Measurements from ENCODE around the gene ASPHD2. TPM values are rescaled to one million over a fixed set of nuclear protein-coding genes. Genes with fewer than 3 reads are reported as not detected.

The ASPHD2 gene
- total and polyA plus RNA-seq, 2 of the 13 experiments (the other 11 are each of a cell fraction or from before 2014, with no cell fraction given), result 0.04 TPM

DNA sequence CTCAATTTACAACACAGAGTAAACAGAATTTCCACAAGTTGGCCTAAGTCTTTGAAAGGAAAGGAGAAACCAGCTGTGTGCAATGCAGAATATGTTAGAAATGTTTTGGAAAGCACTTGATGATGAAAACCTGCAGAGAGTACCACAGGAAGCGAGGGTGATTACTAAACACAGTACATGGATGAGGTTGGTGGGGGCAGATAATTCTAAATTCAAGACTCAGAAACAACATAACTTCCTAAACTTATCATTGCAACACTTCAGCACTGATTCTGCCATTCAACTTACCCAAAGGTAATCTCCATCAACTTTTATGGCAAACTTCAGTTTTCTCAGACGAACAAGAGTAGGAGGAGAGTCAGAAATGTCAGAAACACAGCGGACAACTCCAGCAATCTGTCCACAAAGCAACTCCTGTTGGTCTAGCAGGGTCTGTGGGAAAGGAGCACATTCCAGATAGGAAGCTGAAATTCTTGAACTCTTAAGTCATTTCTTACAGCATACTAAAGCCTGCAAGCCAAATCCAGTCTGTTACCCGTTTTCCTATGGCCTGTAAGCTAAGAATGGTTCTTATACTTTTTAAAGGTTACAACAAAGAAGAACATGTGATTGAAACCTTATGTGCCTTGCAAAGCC, 47.8 kb downstream of the ASPHD2 start:
- 88% methylated on average over 4 of the region's 4 CpGs for WGBS (ENCODE audit: low lambda C conversion rate)
- no peaks in the 10 kb centered on the region for H4K20me1 ChIP-seq (ENCODE audit: insufficient read depth, low read length)
- peak overlapping the region; percentile 8 for H3K27ac ChIP-seq (ENCODE audit: extremely low read length, insufficient read depth, low read length)
- H3K4me1 ChIP-seq (ENCODE audit: insufficient read depth, low read length), result peaks cover 51% of the 10 kb centered on the region
- H3K79me2 ChIP-seq (ENCODE audit: insufficient read depth, low read length), result peaks cover 65% of the 10 kb centered on the region
- peak; percentile 4 for FAIRE-seq
- peak; percentile 32 for DNase-seq (ENCODE audit: low spot score)
- no peak for ATAC-seq
- peaks cover 1 to 45% of the 10 kb centered on the region in 2 experiments; a peak in 4 of 5 replicates for H3K36me3 ChIP-seq (replicated peaks in 1 of 2; ENCODE audit: control insufficient read depth in 1 of 2, insufficient read depth in 2 of 2, low read length in 2 of 2)
- intact Hi-C loops (cut with micrococcal nuclease; ENCODE audit: unreplicated experiment), result loop anchor here (5.0 kb wide), 1 partner anchor 35 kb away; the partner anchor contains the start of gene TFIP11
- H3K9ac ChIP-seq (ENCODE audit: insufficient read depth, low read depth, low read length), result no peak overlapping the region; the same call in 1 of the 2 replicates
- H3K4me3 ChIP-seq (replicated peaks in 1 of 3; ENCODE audit: insufficient read depth in 1 of 3, low read depth in 2 of 3, low read length in 3 of 3), result no peak overlapping the region; a peak in 1 of 6 replicates
- POLR2A ChIA-PET, result no interaction called here
- BruUV-seq (replicated peaks), result no TSS peak
- in situ Hi-C loops (cut with HindIII; ENCODE audit: extremely low pct_ligation_motif_present, low pct_unique_long_range_greater_than_20kb), result no loop called here
- no peaks in the 10 kb centered on the region for H3K27me3 ChIP-seq (ENCODE audit: control insufficient read depth in 1 of 2, insufficient read depth in 2 of 2, low read length in 2 of 2)
- H3K9me3 ChIP-seq (ENCODE audit: low read length), result no peaks in the 10 kb centered on the region
- CTCF ChIA-PET (ENCODE audit: low intra/inter-chr PET ratio, low total read pairs), result no interaction called here
- peak overlapping the region; percentile 26; the same call in 1 of the 2 replicates for H3K4me2 ChIP-seq (ENCODE audit: low read depth, low read length)
- no peak overlapping the region for H2AFZ ChIP-seq (ENCODE audit: low read length)
- TF ChIP-seq TBL1XR1 (IDR thresholded peaks at IDR 0.05; ENCODE audit: borderline replicate concordance, low read length, partially characterized antibody) (no peak), ZNF746 (CRISPR knock-in tag; IDR thresholded peaks at IDR 0.05) (no peak), EP300 (IDR thresholded peaks at IDR 0.05; ENCODE audit: low read depth in 2 of 2, low read length in 2 of 2) (no peak), EP300 (CRISPR knock-in tag; IDR thresholded peaks at IDR 0.05; ENCODE audit: borderline replicate concordance) (no peak), ZNF713 (CRISPR knock-in tag; IDR thresholded peaks at IDR 0.05) (no peak), ZSCAN25 (CRISPR knock-in tag; IDR thresholded peaks at IDR 0.05) (no peak)
- TF ChIP-seq, protein P1, sequence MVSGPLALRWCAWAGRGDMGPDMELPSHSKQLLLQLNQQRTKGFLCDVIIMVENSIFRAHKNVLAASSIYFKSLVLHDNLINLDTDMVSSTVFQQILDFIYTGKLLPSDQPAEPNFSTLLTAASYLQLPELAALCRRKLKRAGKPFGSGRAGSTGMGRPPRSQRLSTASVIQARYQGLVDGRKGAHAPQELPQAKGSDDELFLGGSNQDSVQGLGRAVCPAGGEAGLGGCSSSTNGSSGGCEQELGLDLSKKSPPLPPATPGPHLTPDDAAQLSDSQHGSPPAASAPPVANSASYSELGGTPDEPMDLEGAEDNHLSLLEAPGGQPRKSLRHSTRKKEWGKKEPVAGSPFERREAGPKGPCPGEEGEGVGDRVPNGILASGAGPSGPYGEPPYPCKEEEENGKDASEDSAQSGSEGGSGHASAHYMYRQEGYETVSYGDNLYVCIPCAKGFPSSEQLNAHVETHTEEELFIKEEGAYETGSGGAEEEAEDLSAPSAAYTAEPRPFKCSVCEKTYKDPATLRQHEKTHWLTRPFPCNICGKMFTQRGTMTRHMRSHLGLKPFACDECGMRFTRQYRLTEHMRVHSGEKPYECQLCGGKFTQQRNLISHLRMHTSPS (CRISPR knock-in tag; IDR thresholded peaks at IDR 0.05; ENCODE audit: low read depth), result no peak

Measured in HepG2 (cell line).